Liver (tissue), 3 donors: ENCODE results near the gene RBFOX1.

Source experiments
- CTCF ChIP-seq: fragments of 150-350 bp; IDR thresholded peaks from 2 replicates; pipeline ENCODE4 v1.5.1; 2017; ENCODE audit warnings: improper control_type of control experiment, low read depth, low read length; ENCODE audit not compliant: missing input control
- EGR1 ChIP-seq, 2 donors: IDR thresholded peaks; 2 replicates each; pipeline ENCODE4 v1.6.1; 2016 to 2018; ENCODE audit warnings: antibody characterized with exemption in 2 of 2, low read depth in 2 of 2
- GABPA ChIP-seq, 2 donors: IDR thresholded peaks in 1 of 2; conservative IDR thresholded peaks in 1 of 2; 2 replicates each; pipeline ENCODE4 v1.6.1; 2016; ENCODE audit warnings: antibody characterized with exemption in 2 of 2, mild to moderate bottlenecking in 1 of 2, moderate library complexity in 1 of 2
- JUND ChIP-seq, 2 donors: IDR thresholded peaks; 2 replicates each; pipeline ENCODE4 v1.6.1; 2016; ENCODE audit warnings: antibody characterized with exemption in 2 of 2
- MAX ChIP-seq: IDR thresholded peaks from 2 replicates; pipeline ENCODE4 v1.6.1; 2016; ENCODE audit warnings: antibody characterized with exemption
- REST ChIP-seq: IDR thresholded peaks from 2 replicates; pipeline ENCODE4 v1.6.1; 2016; ENCODE audit warnings: antibody characterized with exemption, mild to moderate bottlenecking
- RXRA ChIP-seq, 2 donors: IDR thresholded peaks; 2 replicates each; pipeline ENCODE4 v1.6.1; 2017 to 2018; ENCODE audit warnings: antibody characterized with exemption in 2 of 2, mild to moderate bottlenecking in 1 of 2
- SP1 ChIP-seq: IDR thresholded peaks from 2 replicates; pipeline ENCODE4 v1.6.1; 2018; ENCODE audit warnings: antibody characterized with exemption, mild to moderate bottlenecking
- TAF1 ChIP-seq: conservative IDR thresholded peaks from 2 replicates; pipeline ENCODE4 v1.6.1; 2016; ENCODE audit warnings: antibody characterized with exemption, mild to moderate bottlenecking
- donor health status: healthy.
- donor health status: healthy.

GRCh38 chr16:7640334-7640733 lies 307.7 kb downstream of the RBFOX1 start:
- TF ChIP-seq JUND (IDR thresholded peaks at IDR 0.05) (no peak), CTCF (no peak), SP1 (no peak), REST (no peak), RXRA (IDR thresholded peaks at IDR 0.05) (no peak), EGR1 (IDR thresholded peaks at IDR 0.05; ENCODE audit: low read depth in 2 of 2) (no peak), MAX (no peak), GABPA (IDR thresholded peaks at IDR 0.05 in 1 of 2, conservative IDR thresholded peaks at IDR 0.05 in 1 of 2) (no peak), TAF1 (no peak)
